ENCODE results near the gene MYRIP. TPM values are rescaled to one million over a fixed set of nuclear protein-coding genes. Genes with fewer than 3 reads are reported as not detected.

Gene MYRIP
- total and polyA plus RNA-seq, 4 donors, result 0.98 to 11.7 (median 6.8) TPM

GRCh38 chr3:39814007-39814406, 4.6 kb downstream of the MYRIP start:
- H3K4me3 ChIP-seq (ENCODE audit: low read depth in 1 of 3, low read length in 3 of 3), result no peak overlapping the region
- peaks cover 0 to 16% (median 10%) of the 10 kb centered on the region in 4 donors for H3K4me1 ChIP-seq (ENCODE audit: control insufficient read depth in 4 of 4, insufficient read depth in 4 of 4, low read length in 3 of 4)
- no peak overlapping the region for H3K9ac ChIP-seq (ENCODE audit: low read depth in 1 of 2, low read length in 2 of 2)
- H3K27me3 ChIP-seq (ENCODE audit: control insufficient read depth in 4 of 4, insufficient read depth in 4 of 4, low read length in 3 of 4), result no peaks in the 10 kb centered on the region
- DNase-seq (ENCODE audit: low spot score), result no peak
- TF ChIP-seq RAD21 (IDR thresholded peaks at IDR 0.05) (peak in 1 of 2 donors; percentile 10), SP1 (IDR thresholded peaks at IDR 0.05) (no peak)
- no peak overlapping the region for H3K27ac ChIP-seq (ENCODE audit: low read depth in 1 of 2, low read length in 2 of 2)
- H3K9me3 ChIP-seq (ENCODE audit: control insufficient read depth in 4 of 4, low read length in 3 of 4), result no peaks in the 10 kb centered on the region
- H3K36me3 ChIP-seq (ENCODE audit: control insufficient read depth in 4 of 4, insufficient read depth in 3 of 4, low read depth in 1 of 4, low read length in 3 of 4), result no peaks in the 10 kb centered on the region

DNA sequence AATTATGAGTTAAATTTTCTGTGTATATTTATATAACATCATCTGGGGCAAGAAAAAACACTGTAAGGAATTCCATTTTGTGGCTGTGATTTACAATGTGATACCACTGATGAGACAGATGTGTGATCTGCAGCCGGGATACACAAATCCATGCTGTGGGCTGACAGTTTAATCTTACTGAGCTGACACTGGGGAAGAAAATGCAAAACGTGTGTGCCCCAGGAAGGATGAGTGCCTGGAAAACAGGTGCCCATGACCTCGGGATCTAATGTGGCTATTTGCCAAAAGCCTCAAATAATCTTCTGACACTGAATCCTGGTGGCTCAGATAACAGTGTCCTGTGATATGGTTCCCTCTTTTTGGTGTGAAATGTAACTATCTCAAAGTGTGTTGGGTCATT, 10.5 kb downstream of the MYRIP start:
- WGBS, result 38% methylated on average over 3 of the region's 3 CpGs
- Histone ChIP-seq H3K9ac (ENCODE audit: low read depth in 1 of 2, low read length in 2 of 2) (no peak overlapping the region), H3K4me1 (ENCODE audit: control insufficient read depth in 4 of 4, insufficient read depth in 4 of 4, low read length in 3 of 4) (peaks cover 0 to 4% (median 0%) of the 10 kb centered on the region in 4 donors), H3K4me3 (ENCODE audit: low read depth in 1 of 3, low read length in 3 of 3) (no peak overlapping the region), H3K27me3 (ENCODE audit: control insufficient read depth in 4 of 4, insufficient read depth in 4 of 4, low read length in 3 of 4) (no peaks in the 10 kb centered on the region), H3K9me3 (ENCODE audit: control insufficient read depth in 4 of 4, low read length in 3 of 4) (no peaks in the 10 kb centered on the region), H3K27ac (ENCODE audit: low read depth in 1 of 2, low read length in 2 of 2) (no peak overlapping the region), H3K36me3 (ENCODE audit: control insufficient read depth in 4 of 4, insufficient read depth in 3 of 4, low read depth in 1 of 4, low read length in 3 of 4) (no peaks in the 10 kb centered on the region)
- TF ChIP-seq CTCF (IDR thresholded peaks at IDR 0.05; ENCODE audit: low read depth, low read length, missing input control) (no peak), RXRA (IDR thresholded peaks at IDR 0.05) (no peak), GABPA (IDR thresholded peaks at IDR 0.05 in 1 of 2, conservative IDR thresholded peaks at IDR 0.05 in 1 of 2) (no peak), JUND (IDR thresholded peaks at IDR 0.05) (no peak), EGR1 (IDR thresholded peaks at IDR 0.05; ENCODE audit: low read depth in 2 of 2) (no peak), YY1 (IDR thresholded peaks at IDR 0.05) (no peak), MAX (IDR thresholded peaks at IDR 0.05) (no peak), SP1 (IDR thresholded peaks at IDR 0.05) (no peak), FOXA2 (IDR thresholded peaks at IDR 0.05) (no peak), NR2F2 (IDR thresholded peaks at IDR 0.05) (no peak), ATF3 (IDR thresholded peaks at IDR 0.05) (no peak), HNF4G (IDR thresholded peaks at IDR 0.05) (no peak), RAD21 (IDR thresholded peaks at IDR 0.05) (no peak), TAF1 (conservative IDR thresholded peaks at IDR 0.05) (no peak), FOXA1 (IDR thresholded peaks at IDR 0.05) (no peak), HNF4A (conservative IDR thresholded peaks at IDR 0.05) (no peak)
- TF ChIP-seq, protein P1, sequence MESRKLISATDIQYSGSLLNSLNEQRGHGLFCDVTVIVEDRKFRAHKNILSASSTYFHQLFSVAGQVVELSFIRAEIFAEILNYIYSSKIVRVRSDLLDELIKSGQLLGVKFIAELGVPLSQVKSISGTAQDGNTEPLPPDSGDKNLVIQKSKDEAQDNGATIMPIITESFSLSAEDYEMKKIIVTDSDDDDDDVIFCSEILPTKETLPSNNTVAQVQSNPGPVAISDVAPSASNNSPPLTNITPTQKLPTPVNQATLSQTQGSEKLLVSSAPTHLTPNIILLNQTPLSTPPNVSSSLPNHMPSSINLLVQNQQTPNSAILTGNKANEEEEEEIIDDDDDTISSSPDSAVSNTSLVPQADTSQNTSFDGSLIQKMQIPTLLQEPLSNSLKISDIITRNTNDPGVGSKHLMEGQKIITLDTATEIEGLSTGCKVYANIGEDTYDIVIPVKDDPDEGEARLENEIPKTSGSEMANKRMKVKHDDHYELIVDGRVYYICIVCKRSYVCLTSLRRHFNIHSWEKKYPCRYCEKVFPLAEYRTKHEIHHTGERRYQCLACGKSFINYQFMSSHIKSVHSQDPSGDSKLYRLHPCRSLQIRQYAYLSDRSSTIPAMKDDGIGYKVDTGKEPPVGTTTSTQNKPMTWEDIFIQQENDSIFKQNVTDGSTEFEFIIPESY (IDR thresholded peaks at IDR 0.05), result no peak
- TF ChIP-seq, protein P2, sequence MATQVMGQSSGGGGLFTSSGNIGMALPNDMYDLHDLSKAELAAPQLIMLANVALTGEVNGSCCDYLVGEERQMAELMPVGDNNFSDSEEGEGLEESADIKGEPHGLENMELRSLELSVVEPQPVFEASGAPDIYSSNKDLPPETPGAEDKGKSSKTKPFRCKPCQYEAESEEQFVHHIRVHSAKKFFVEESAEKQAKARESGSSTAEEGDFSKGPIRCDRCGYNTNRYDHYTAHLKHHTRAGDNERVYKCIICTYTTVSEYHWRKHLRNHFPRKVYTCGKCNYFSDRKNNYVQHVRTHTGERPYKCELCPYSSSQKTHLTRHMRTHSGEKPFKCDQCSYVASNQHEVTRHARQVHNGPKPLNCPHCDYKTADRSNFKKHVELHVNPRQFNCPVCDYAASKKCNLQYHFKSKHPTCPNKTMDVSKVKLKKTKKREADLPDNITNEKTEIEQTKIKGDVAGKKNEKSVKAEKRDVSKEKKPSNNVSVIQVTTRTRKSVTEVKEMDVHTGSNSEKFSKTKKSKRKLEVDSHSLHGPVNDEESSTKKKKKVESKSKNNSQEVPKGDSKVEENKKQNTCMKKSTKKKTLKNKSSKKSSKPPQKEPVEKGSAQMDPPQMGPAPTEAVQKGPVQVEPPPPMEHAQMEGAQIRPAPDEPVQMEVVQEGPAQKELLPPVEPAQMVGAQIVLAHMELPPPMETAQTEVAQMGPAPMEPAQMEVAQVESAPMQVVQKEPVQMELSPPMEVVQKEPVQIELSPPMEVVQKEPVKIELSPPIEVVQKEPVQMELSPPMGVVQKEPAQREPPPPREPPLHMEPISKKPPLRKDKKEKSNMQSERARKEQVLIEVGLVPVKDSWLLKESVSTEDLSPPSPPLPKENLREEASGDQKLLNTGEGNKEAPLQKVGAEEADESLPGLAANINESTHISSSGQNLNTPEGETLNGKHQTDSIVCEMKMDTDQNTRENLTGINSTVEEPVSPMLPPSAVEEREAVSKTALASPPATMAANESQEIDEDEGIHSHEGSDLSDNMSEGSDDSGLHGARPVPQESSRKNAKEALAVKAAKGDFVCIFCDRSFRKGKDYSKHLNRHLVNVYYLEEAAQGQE (IDR thresholded peaks at IDR 0.05), result no peak
- no peak for DNase-seq (ENCODE audit: low spot score)

Measured in liver (tissue), 9 donors.